ENCODE results near the gene SELE. TPM values are rescaled to one million over a fixed set of nuclear protein-coding genes. Genes with fewer than 3 reads are reported as not detected.

The SELE gene
- 0.02 TPM in 1 of 5 replicates, not detected in the others for total RNA-seq (2022; extraction: Qiagen RNA extraction)

GRCh38 chr1:169733924-169734323 lies at the start of gene SELE:
TSS of gene SELE (minus strand) at chr1:169734079. CDS start at chr1:169733612, 467 bp downstream.

GRCh38 chr1:169711469-169712308 lies 22.2 kb downstream of the SELE start, which contains the start of gene SELL:
TSS of gene SELL (minus strand) at chr1:169711620. CDS start at chr1:169711498, 122 bp downstream.

Other genes with a start within 250 kb of the SELE start
- gene SLC19A2, start 248.1 kb downstream of the SELE start, total RNA-seq (2022; extraction: Qiagen RNA extraction): 7.5 to 9.0 TPM (median 8.3 TPM) in 5 replicates
- 0.02 to 0.09 TPM (median 0.05 TPM) in 5 replicates for gene F5, start 147.6 kb downstream of the SELE start, total RNA-seq (2022; extraction: Qiagen RNA extraction)
- gene SELP, start 104.0 kb downstream of the SELE start, total RNA-seq (2022; extraction: Qiagen RNA extraction): not detected in 5 replicates
- gene SELL, start 22.5 kb downstream of the SELE start, total RNA-seq (2022; extraction: Qiagen RNA extraction): 0.14 to 0.36 TPM (median 0.19 TPM) in 5 replicates
- 4.9 to 7.8 TPM (median 5.6 TPM) in 5 replicates for gene METTL18, start 60.8 kb upstream of the SELE start, total RNA-seq (2022; extraction: Qiagen RNA extraction)
- gene SCYL3, start 159.8 kb upstream of the SELE start, total RNA-seq (2022; extraction: Qiagen RNA extraction): 2.6 to 3.9 TPM (median 3.4 TPM) in 5 replicates